HG03521 (cell line): ENCODE results near the gene PALD1.

Experiments
- ATAC-seq: cut with Tn5 transposase; IDR thresholded peaks from one replicate; pipeline ENCODE4 v1.9.1; 2021; ENCODE audit warnings: mild to moderate bottlenecking, moderate library complexity; ENCODE audit not compliant: unreplicated experiment

PALD1 gene

GRCh38 chr10:70534281-70534680 lies 55.7 kb downstream of the PALD1 start:
- ATAC-seq: no peak

- ATAC-seq: no peak
Measured at GRCh38 chr10:70535001-70535400, 56.4 kb downstream of the PALD1 start.

- no peak for ATAC-seq
Measured at GRCh38 chr10:70535451-70535850, 56.9 kb downstream of the PALD1 start.

- no peak for ATAC-seq
Measured at GRCh38 chr10:70536196-70536861, 57.8 kb downstream of the PALD1 start.

- ATAC-seq: no peak
Measured at GRCh38 chr10:70537398-70538194, 59.0 kb downstream of the PALD1 start.

- ATAC-seq: no peak
Measured at GRCh38 chr10:70538195-70538520, 59.6 kb downstream of the PALD1 start.

- no peak for ATAC-seq
Measured at GRCh38 chr10:70538731-70539338, 60.3 kb downstream of the PALD1 start.

- no peak for ATAC-seq
Measured at GRCh38 chr10:70539471-70539870, 60.9 kb downstream of the PALD1 start.

- no peak for ATAC-seq
Measured at GRCh38 chr10:70540089-70540788, 61.7 kb downstream of the PALD1 start.

- ATAC-seq: no peak
Measured at GRCh38 chr10:70540789-70541360, 62.3 kb downstream of the PALD1 start.

- no peak for ATAC-seq
Measured at GRCh38 chr10:70541736-70542564, 63.4 kb downstream of the PALD1 start.

GRCh38 chr10:70542565-70542938 lies 64.0 kb downstream of the PALD1 start:
- no peak for ATAC-seq

- ATAC-seq: no peak
Measured at GRCh38 chr10:70543911-70544310, 65.3 kb downstream of the PALD1 start.

- ATAC-seq: no peak
Measured at GRCh38 chr10:70544431-70545340, 66.1 kb downstream of the PALD1 start.

GRCh38 chr10:70546584-70546983 lies 68.0 kb downstream of the PALD1 start:
- ATAC-seq: no peak

- ATAC-seq: no peak
Measured at GRCh38 chr10:70549351-70549961, 70.9 kb downstream of the PALD1 start.

GRCh38 chr10:70549962-70550458 lies 71.4 kb downstream of the PALD1 start:
- ATAC-seq: no peak

GRCh38 chr10:70550459-70550858 lies 71.9 kb downstream of the PALD1 start:
- ATAC-seq: no peak

GRCh38 chr10:70551466-70551865 lies 72.9 kb downstream of the PALD1 start:
- ATAC-seq: no peak
